ENCODE data around the gene IFITM10. TPM values are rescaled to one million over a fixed set of nuclear protein-coding genes. Genes with fewer than 3 reads are reported as not detected.
A peak's percentile ranks its signal among the peaks of the same experiment; 100 is the strongest.

Gene IFITM10
- total RNA-seq, 1 donor from 2014 or later = 0.77 TPM

- DNase-seq (no peak), ATAC-seq (no peak)
- intact Hi-C loops (cut with micrococcal nuclease) = no loop called here
Observed at GRCh38 chr11:1745701-1746320, 4.6 kb downstream of the IFITM10 start.

GRCh38 chr11:1744891-1745700 lies 5.3 kb downstream of the IFITM10 start:
- intact Hi-C loops (cut with micrococcal nuclease) = no loop called here
- DNase-seq (peak; percentile 59), ATAC-seq (peak; percentile 10)

- intact Hi-C loops (cut with micrococcal nuclease) = no loop called here
- DNase-seq (no peak), ATAC-seq (peak; percentile 16)
Observed at GRCh38 chr11:1744137-1744886, 6.1 kb downstream of the IFITM10 start.

DNA sequence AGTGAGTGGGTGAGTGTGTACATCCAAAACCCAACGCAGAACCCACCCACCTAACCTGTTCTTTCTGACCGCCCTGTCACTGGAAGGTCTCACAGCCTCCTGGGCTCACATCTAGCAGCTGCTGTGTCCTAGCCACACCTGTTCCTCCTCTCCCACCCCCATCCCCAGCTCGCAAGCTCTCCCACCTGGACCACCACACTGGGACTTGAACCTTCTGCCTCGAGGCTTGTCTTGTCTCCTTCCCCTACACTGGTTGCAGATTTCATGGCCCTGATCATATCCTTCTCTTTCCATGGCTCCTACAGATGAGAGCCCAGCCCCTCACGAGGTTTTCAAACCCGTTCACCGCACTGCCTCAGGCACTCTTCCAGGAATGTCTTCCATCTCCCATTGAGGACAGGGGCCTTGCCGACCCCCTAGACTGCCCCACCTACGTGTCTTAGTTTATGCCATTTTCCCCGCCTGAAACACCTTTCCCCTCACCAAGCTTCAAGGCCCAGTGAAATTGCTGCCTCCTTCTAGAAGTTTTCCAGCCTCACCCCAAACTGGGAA lies 6.7 kb downstream of the IFITM10 start:
- no peak for ATAC-seq
- DNase-seq = no peak
- intact Hi-C loops (cut with micrococcal nuclease) = no loop called here

DNA sequence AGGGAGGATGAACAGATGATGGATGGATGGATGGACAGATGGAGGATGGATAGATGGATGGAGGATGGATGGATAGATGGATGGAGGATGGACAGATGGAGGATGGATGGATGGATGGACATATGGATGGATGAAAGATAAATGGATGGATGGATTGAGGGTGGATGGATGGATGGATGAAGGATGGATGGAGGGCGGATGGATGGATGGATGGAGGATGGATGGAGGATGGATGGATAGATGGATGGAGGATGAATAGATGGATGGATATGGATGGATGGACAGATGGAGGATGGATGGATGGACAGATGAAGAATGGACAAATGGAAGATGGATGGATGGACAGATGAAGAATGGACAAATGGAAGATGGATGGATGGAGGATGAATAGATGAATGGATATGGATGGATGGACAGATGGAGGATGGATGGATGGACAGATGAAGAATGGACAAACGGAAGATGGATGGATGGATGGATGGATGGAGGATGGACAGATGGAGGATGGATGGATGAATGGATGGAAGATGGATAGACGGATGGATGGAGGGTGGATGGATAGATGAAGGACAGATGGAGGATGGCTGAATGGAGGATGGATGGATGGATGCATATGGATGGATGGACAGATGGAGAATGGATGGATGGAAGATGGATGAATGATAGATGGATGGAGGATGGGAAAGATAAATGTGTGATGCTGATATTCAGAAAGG lies 7.4 kb downstream of the IFITM10 start:
- intact Hi-C loops (cut with micrococcal nuclease) = no loop called here
- ATAC-seq = no peak
- DNase-seq = no peak

DNA sequence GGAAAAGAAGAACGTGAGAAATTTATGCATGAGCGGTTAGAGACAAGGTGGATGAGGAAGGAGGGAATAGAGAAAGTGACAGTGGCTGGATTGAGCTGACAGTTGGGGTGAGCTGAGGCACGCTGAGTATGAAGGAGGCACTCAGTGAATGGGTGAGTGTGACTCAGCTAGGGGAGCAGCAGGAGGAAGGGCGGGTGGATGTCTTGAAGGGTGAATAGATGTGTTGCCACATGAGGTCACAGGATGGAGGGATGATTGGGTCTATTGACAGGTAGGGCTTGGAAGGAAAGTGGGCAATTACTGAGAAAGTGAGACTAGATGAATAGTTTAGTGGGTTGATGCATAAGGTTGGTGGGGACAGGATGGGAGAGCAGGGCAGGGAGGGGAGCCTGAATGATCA lies 8.0 kb downstream of the IFITM10 start:
- ATAC-seq = no peak
- intact Hi-C loops (cut with micrococcal nuclease) = no loop called here

GRCh38 chr11:1741741-1742140 lies 8.7 kb downstream of the IFITM10 start:
- DNase-seq (no peak), ATAC-seq (no peak)
- intact Hi-C loops (cut with micrococcal nuclease) = no loop called here

More for the DNA sequence above, 8.0 kb downstream of the IFITM10 start:
- no peak for DNase-seq

DNA sequence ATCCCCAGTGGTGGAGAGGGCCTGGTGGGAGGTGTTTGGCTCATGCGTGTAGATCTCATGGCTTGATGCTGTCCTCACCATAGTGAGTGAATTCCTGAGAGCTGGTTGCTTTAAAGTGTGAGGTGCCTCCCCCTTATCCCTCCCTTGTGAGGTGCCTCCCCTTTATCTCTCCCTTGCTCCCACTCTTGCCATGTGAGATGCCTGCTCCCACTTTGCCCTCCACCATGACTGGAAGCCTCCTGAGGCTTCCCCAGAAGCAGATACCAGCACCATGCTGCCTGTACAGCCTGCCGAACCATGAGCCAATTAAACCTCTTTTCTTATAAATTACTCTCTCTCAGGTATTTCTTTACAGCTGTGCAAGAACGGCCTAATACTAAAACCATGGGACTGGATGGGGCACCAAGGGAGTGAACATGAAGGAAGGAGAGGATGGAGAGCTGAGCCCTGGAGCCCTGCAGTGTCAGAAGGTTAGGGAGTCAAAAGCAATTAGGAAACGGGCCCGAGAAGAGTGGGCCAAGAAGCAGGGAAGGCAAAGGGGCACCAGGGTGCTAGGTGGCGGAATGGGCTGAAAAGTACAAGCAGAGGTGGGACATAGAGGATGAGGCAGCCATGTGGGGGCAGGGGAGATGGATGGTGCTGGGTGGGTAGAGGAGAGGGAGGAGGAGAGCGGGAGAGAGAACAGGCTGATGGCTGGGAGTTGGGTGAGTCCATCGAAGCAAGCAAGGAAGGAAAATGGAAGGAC lies 9.4 kb downstream of the IFITM10 start:
- DNase-seq (no peak), ATAC-seq (no peak)
- intact Hi-C loops (cut with micrococcal nuclease) = no loop called here

DNA sequence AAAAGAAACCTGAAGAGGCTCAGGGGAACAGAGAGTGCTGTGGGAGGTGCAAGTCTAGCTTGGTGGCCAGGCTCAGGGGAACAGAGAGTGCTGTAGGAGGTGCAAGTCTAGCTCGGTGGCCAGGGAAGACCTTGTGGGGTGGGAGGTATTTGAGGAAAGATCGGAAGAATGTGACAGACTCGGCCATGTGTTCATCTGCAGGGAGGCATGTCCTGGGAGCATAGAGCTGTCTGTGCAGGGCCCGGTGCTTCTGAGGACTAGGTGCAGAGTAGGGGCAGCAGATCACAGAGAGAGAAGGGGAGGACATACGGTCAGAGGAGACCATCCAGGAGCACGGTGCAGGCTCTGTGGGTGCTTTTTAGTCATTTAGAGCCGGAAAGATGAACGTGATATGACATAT lies 10.8 kb downstream of the IFITM10 start:
- DNase-seq = no peak
- ATAC-seq = no peak
- intact Hi-C loops (cut with micrococcal nuclease) = no loop called here

DNA sequence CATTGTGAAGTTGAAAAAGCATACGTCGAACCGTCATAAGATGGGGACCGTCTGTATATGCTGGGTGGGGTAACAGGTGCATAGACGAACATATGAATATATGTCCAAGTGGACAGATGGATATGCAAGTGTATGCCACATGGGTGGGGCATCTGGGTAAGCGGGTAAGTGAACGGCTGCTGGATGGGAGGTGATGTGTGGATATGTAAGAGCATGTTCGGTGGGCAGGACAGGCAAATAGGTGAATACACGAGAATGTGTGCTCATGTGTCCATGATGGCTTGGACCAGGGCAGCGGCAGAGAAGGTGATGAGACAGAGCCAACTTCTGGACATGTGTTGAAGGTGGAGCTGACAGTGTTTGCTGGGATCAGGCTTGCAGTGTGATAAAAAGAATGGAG lies 12.0 kb downstream of the IFITM10 start:
- ATAC-seq = no peak
- DNase-seq = no peak
- intact Hi-C loops (cut with micrococcal nuclease) = no loop called here

- intact Hi-C loops (cut with micrococcal nuclease) = no loop called here
- ATAC-seq = no peak
Observed at GRCh38 chr11:1737080-1737757, 13.2 kb downstream of the IFITM10 start.

DNA sequence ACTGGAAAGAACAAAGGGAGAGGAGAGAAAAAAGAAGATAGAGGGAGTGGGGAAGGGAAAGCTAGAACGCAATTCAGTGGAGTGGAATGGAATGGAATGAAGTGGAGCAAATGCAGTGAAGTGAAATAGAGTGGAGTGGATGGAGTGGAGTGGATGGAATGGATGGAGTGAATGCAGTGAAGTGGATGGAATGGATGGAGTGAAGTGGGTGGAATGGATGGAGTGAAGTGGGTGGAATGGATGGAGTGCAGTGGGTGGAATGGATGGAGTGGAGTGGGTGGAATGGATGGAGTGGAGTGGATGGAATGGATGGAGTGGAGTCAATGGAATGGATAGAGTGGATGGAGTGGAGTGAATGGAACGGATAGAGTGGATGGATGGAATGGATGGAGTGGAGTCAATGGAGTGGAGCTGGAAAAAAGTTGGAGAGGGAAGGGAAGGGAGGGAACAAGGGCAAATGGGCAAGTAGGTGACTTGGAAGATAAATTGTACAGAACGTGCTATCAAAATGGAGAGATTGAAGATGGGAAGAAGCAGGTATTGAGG lies 13.9 kb downstream of the IFITM10 start:
- DNase-seq = no peak
- intact Hi-C loops (cut with micrococcal nuclease) = no loop called here
- ATAC-seq = no peak

More at GRCh38 chr11:1737080-1737757, 13.2 kb downstream of the IFITM10 start:
- no peak for DNase-seq

- DNase-seq (no peak), ATAC-seq (no peak)
- intact Hi-C loops (cut with micrococcal nuclease) = no loop called here
Observed at GRCh38 chr11:1735271-1735670, 15.1 kb downstream of the IFITM10 start.

- no peak for DNase-seq
- intact Hi-C loops (cut with micrococcal nuclease) = no loop called here
- no peak for ATAC-seq
Observed at GRCh38 chr11:1734641-1735081, 15.7 kb downstream of the IFITM10 start.

DNA sequence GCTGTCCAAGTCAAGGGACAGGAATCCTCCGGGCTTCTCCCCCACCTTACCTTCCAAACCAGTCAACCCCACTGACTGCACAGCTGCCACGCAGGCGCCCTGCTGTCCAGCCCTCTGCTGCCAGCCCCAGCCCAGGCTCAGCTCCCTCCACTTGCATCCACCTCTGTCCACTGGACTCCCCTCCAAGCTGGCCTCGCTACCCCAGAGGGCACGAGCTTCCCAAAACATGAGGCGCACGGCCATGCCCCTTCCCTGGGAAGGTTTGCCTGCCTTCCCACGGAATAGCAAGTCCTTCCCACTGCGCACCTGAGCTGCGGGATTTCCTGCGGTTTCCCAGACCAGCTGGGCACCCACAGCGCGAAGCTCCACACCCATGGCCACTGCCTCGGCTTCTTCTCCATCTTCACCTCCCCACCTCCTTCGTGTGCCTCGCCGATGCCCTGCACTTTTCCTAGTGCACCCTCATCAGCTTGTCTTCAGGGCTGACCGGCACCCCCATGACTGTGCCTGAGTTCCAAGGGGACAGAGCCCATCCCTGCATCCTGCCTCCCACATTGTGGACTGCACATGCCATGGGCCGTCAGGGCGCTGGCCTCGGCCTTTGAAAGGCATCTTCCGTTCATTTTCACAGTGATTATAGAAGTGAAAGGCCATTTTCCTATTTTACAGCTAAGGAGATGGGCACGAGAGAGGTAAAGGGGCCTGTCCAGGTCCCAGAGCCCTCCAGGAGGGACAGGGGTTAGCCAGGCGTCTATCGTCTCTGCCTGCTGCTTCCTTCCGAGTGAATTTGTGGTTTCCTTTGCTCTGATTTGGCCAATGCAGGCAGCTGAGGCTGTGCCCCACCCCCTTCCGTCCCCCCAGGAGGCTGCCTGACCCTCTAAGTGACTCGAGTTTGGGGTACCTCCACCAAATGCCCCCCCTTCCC lies 16.4 kb downstream of the IFITM10 start:
- intact Hi-C loops (cut with micrococcal nuclease) = no loop called here
- ATAC-seq (no peak), DNase-seq (no peak)

- DNase-seq (no peak), ATAC-seq (no peak)
- intact Hi-C loops (cut with micrococcal nuclease) = no loop called here
Observed at GRCh38 chr11:1733009-1733715, 17.2 kb downstream of the IFITM10 start.

Data from left ventricle myocardium superior (tissue), 1 donor.